Measurements from ENCODE around the gene ZNF358.

Gene ZNF358

DNA sequence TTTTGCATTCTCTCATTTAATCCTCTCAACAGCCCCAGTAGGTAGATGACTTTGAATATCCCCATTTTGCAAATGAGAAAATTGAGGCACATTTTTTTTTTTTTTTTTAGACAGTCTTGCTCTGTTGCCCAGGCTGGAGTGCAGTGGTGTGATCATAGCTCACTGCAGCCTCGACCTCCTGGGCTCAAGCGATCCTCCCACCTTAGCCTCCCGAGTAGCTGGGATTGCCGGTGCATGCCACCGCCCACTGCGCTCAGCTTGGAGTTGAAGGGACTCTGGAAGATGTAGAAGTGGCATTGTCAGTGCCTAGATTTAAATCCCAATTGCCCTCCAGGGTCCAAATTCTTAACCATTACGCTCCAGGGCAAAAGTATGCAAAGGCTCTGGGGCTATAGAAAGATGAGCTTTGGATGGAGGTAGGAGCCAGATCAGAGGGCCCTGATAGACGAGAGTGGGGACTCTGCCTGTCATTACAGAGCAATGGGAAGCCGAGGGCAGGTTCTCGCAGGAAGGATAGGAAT, 5.7 kb downstream of the ZNF358 start:
- Mint-ChIP-seq H3K36me3 (ENCODE audit: low read depth) (no peaks in the 10 kb centered on the region), H3K9me3 (no peaks in the 10 kb centered on the region), H3K27ac (peak overlapping the region; percentile 83), H3K27me3 (no peaks in the 10 kb centered on the region), H3K4me1 (peaks cover 18% of the 10 kb centered on the region), H3K4me3 (peak overlapping the region; percentile 79)
- ATAC-seq (no peak), DNase-seq (no peak)

DNA sequence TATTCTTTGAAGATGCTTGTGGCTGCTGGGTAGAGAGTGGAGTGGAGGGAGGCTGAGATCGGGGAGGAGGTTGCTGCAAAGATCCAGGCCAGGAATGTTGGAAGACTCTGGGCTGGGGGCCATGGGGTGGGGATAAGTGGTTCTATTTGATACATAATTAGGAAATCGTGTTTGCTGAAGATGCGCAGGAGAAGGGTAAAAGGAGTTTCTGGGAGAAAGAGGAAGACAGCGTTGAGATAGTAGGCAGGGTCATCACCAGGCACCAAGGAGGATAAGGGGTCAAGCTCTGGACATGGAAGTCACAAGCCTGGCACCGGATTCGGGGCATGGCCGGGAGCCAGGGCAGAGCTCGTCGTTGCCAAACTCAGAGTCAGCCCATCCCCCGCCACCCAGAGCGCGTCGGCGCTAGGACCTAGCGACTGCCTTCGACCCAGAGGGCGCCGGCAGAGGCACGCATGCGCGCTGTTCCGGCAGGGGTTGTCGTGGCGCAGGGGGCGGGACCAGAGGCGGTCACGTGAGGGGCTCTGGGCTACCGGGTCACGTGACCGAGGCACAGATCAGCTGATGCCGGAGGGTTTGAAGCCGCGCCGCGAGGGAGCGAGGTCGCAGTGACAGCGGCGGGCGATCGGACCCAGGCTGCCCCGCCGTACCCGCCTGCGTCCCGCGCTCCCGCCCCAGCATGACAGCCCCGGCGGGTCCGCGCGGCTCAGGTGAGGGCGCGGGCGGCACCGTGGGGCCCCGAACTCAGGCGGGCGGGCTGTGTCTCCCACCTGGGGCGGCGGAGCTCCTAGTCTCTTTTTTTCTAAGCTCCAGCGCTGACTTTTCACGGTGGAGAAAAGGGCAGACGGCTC, 6.4 kb downstream of the ZNF358 start, which contains the start of gene MCOLN1:
MCOLN1 (plus strand) TSS at position 553 of the 851 bp plus-strand sequence; CDS start at position 680, 127 bp downstream.
- Mint-ChIP-seq H3K36me3 (ENCODE audit: low read depth) (no peaks in the 10 kb centered on the region), H3K4me3 (peak within 1 kb of the TSS; percentile 79), H3K27me3 (no peaks in the 10 kb centered on the region), H3K27ac (peak within 1 kb of the TSS; percentile 83), H3K9me3 (no peaks in the 10 kb centered on the region), H3K4me1 (peaks cover 14% of the 10 kb centered on the region)
- ATAC-seq = peak; percentile 85
- DNase-seq = peak; percentile 100

DNA sequence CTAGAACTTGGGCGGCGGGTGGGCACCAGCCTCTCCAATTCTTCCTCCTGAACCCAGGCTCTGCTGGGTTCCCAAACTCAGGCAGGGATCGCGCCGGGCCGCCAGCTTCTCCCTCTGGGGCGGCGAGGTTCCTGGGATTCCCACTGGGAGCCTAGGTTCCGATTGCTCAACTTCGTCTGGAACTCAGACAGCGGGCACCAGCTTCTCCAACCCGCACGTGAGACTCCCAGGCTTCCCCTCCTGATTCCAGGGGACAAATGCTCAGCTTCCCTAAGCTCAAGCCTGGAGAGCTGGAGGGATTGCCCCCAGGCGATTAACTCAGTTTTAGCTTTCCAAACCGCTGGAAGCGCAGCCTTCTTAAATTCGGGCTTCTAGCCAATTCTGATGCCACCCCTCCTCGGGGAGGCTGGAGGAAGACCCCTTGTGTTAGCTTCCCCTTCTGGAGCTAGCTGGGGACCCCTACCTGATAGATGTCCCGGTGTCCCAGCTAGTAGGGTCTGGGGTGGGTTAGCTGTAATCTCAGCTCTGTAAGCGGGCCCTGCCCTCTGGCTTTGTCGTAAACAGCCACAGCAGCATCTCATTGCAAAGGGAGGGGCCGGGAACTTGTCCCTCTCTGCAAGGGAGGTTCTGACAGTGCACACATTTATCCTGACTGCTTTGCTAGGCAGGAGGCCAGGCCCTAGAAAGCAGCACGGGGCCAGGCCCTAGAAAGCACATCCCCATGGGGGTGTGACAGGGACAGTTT, 7.2 kb downstream of the ZNF358 start:
- no peaks in the 10 kb centered on the region for H3K27me3 Mint-ChIP-seq
- no peaks in the 10 kb centered on the region for H3K9me3 Mint-ChIP-seq
- no peak overlapping the region for H3K27ac Mint-ChIP-seq
- DNase-seq (no peak), ATAC-seq (no peak)
- no peaks in the 10 kb centered on the region for H3K36me3 Mint-ChIP-seq (ENCODE audit: low read depth)
- H3K4me3 Mint-ChIP-seq = peak overlapping the region; percentile 79
- H3K4me1 Mint-ChIP-seq = peaks cover 11% of the 10 kb centered on the region

DNA sequence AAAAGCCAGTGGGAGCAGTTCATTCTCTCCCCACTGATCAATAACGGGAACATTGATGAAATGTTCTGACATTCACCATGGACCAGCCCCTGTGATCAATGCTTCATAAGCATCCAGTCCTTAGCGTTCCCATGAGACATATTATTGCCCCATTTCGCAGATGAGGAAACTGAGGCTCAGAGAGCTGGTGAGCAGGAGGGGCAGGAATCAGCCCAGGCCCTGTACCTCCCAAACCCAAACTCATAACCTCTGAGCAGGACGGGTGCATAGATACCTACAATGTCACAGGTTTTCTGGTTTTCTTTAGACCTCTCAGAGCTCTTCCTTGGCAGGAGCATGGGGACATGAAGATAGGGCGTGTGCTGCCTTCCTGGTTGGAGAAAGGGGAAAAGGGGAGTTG, 8.6 kb downstream of the ZNF358 start:
- Mint-ChIP-seq H3K4me3 (no peak overlapping the region), H3K36me3 (ENCODE audit: low read depth) (peaks cover 3% of the 10 kb centered on the region), H3K9me3 (no peaks in the 10 kb centered on the region), H3K27me3 (no peaks in the 10 kb centered on the region), H3K4me1 (peaks cover 11% of the 10 kb centered on the region), H3K27ac (no peak overlapping the region)
- ATAC-seq (no peak), DNase-seq (no peak)

- no peak for ATAC-seq
- Mint-ChIP-seq H3K4me1 (peaks cover 11% of the 10 kb centered on the region), H3K27ac (no peak overlapping the region), H3K4me3 (no peak overlapping the region), H3K36me3 (ENCODE audit: low read depth) (peaks cover 3% of the 10 kb centered on the region), H3K27me3 (no peaks in the 10 kb centered on the region), H3K9me3 (no peaks in the 10 kb centered on the region)
- DNase-seq = no peak
Observed at GRCh38 chr19:7524992-7525739, 9.3 kb downstream of the ZNF358 start.

DNA sequence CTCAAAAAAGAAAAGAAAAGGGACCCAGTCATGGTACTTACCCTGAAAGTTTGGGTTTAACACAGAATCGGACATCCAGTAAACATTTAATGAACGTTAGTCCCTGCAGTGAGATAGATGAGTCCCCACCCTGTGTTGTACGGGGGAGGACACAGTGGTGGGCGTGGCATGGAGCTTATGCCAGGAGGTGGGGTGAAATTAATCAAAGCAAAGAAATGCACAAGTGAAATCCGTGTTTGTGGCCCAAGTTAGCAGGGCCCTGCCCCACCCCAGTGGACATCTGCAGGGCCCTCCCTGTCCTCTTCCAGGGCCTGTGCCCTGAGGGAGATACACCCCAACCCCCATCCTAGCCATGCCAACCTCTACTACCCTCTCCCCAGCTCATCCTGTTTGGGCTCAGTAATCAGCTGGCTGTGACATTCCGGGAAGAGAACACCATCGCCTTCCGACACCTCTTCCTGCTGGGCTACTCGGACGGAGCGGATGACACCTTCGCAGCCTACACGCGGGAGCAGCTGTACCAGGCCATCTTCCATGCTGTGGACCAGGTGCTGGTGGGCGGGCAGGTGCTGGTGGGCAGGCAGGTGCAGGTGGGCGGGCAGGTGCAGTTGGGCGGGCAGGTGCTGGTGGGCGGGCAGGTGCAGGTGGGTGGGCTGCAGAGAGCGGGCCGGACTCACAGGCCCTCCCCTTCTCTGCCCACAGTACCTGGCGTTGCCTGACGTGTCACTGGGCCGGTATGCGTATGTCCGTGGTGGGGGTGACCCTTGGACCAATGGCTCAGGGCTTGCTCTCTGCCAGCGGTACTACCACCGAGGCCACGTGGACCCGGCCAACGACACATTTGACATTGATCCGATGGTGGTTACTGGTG, 10.4 kb downstream of the ZNF358 start:
- H3K27ac Mint-ChIP-seq = no peak overlapping the region
- no peak overlapping the region for H3K4me3 Mint-ChIP-seq
- peaks cover 11% of the 10 kb centered on the region for H3K4me1 Mint-ChIP-seq
- no peaks in the 10 kb centered on the region for H3K27me3 Mint-ChIP-seq
- no peak for ATAC-seq
- H3K9me3 Mint-ChIP-seq = no peaks in the 10 kb centered on the region
- H3K36me3 Mint-ChIP-seq (ENCODE audit: low read depth) = peaks cover 3% of the 10 kb centered on the region
- DNase-seq = no peak

DNA sequence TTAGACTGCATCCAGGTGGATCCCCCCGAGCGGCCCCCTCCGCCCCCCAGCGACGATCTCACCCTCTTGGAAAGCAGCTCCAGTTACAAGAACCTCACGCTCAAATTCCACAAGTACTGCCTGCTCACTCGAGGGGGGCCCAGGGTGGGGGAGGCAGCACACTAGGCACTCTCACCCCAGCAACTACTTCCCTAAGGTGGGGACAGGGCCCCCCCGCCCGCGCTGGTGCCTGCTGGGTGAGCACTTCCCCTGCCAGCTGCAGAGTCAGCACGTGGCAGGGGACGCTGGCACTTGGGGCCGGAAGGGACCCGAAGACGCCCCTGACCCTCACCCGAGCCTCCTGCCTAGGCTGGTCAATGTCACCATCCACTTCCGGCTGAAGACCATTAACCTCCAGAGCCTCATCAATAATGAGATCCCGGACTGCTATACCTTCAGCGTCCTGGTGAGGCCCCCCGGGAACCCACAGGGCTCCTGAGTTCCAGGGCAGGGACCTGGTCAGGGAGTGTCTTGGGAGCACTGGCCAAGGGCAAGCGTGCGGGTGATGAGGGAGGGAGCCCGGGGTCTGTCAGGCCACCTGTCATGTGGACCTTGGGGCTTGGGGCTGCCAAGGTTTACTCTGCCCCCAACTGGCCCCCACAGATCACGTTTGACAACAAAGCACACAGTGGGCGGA, 11.8 kb downstream of the ZNF358 start:
- H3K27ac Mint-ChIP-seq = no peak overlapping the region
- H3K27me3 Mint-ChIP-seq = no peaks in the 10 kb centered on the region
- peaks cover 4% of the 10 kb centered on the region for H3K4me1 Mint-ChIP-seq
- ATAC-seq (no peak), DNase-seq (no peak)
- H3K9me3 Mint-ChIP-seq = no peaks in the 10 kb centered on the region
- no peak overlapping the region for H3K4me3 Mint-ChIP-seq
- peaks cover 4% of the 10 kb centered on the region for H3K36me3 Mint-ChIP-seq (ENCODE audit: low read depth)

DNA sequence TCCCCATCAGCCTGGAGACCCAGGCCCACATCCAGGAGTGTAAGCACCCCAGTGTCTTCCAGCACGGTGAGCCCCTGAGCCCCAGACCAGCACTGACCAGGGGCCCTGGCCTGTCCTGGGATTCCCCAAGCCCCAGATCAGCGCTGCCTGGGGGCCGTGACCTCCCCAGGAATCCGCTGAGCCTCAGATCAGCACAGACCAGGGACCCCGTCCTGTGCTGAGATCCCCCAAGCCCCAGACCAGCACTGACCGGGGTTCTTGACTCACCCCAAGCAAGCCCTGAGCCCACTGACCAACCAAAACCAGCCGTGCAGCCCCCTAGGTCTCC, 12.3 kb downstream of the ZNF358 start:
- no peaks in the 10 kb centered on the region for H3K27me3 Mint-ChIP-seq
- H3K4me3 Mint-ChIP-seq = no peak overlapping the region
- no peak overlapping the region for H3K27ac Mint-ChIP-seq
- peaks cover 6% of the 10 kb centered on the region for H3K4me1 Mint-ChIP-seq
- no peaks in the 10 kb centered on the region for H3K9me3 Mint-ChIP-seq
- ATAC-seq (no peak), DNase-seq (no peak)
- peaks cover 4% of the 10 kb centered on the region for H3K36me3 Mint-ChIP-seq (ENCODE audit: low read depth)

DNA sequence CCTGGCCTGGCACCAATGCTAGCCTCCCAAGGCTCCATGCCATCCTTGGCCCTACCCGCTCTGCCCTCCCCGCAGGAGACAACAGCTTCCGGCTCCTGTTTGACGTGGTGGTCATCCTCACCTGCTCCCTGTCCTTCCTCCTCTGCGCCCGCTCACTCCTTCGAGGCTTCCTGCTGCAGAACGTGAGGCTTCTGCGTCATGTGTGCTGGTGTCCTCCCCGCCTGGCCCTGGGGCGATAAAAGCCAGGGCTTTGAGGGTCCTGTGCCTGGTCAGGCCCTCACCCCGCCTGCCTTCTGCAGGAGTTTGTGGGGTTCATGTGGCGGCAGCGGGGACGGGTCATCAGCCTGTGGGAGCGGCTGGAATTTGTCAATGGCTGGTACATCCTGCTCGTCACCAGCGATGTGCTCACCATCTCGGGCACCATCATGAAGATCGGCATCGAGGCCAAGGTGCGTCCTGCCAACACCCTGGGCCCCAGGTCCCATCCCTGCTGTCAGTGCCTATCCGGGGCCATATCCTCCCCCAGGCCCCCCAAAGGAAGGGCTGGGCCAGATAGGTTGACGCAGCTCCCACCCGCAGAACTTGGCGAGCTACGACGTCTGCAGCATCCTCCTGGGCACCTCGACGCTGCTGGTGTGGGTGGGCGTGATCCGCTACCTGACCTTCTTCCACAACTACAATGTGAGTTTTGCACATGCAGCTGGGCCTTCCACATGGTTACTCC, 12.8 kb downstream of the ZNF358 start:
- Mint-ChIP-seq H3K27me3 (no peaks in the 10 kb centered on the region), H3K36me3 (ENCODE audit: low read depth) (peaks cover 4% of the 10 kb centered on the region), H3K27ac (no peak overlapping the region), H3K9me3 (no peaks in the 10 kb centered on the region), H3K4me3 (no peak overlapping the region), H3K4me1 (peaks cover 4% of the 10 kb centered on the region)
- DNase-seq (no peak), ATAC-seq (no peak)

- Mint-ChIP-seq H3K9me3 (no peaks in the 10 kb centered on the region), H3K4me3 (no peak overlapping the region), H3K4me1 (peaks cover 4% of the 10 kb centered on the region), H3K36me3 (ENCODE audit: low read depth) (peaks cover 4% of the 10 kb centered on the region), H3K27me3 (no peaks in the 10 kb centered on the region), H3K27ac (no peak overlapping the region)
- ATAC-seq = no peak
- no peak for DNase-seq
Observed at GRCh38 chr19:7529246-7529600, 13.3 kb downstream of the ZNF358 start.

DNA sequence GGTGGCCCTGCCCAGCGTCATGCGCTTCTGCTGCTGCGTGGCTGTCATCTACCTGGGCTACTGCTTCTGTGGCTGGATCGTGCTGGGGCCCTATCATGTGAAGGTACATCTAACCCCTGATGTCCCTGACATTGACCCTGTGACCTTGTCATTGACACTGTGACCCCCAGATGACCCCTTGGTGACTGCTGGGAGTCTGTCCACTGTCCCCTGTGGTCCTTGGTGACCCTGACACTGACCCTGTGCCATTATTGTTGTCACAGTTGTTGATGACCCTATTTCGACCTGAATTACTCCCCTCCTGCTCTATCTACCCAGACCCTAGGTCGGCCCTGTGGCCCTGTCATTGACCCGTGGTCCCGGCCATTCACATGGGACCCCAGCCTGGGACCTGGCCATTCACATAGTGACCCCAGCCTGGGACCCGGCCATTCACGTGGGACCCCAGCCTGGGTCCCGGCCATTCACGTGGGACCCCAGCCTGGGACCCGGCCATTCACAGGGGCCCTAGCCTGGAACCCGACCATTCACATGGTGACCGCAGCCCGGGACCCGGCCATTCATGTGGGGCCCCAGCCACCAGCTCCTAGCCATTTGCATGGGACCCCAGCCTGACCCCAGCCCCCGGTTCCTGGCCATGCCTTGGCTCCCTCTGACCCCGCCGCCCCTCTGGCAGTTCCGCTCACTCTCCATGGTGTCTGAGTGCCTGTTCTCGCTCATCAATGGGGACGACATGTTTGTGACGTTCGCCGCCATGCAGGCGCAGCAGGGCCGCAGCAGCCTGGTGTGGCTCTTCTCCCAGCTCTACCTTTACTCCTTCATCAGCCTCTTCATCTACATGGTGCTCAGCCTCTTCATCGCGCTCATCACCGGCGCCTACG, 13.9 kb downstream of the ZNF358 start:
- H3K27me3 Mint-ChIP-seq = no peaks in the 10 kb centered on the region
- H3K4me1 Mint-ChIP-seq = peaks cover 4% of the 10 kb centered on the region
- H3K4me3 Mint-ChIP-seq = no peak overlapping the region
- H3K27ac Mint-ChIP-seq = no peak overlapping the region
- H3K9me3 Mint-ChIP-seq = no peaks in the 10 kb centered on the region
- ATAC-seq (no peak), DNase-seq (no peak)
- peaks cover 4% of the 10 kb centered on the region for H3K36me3 Mint-ChIP-seq (ENCODE audit: low read depth)

- ATAC-seq (no peak), DNase-seq (no peak)
- no peaks in the 10 kb centered on the region for H3K9me3 Mint-ChIP-seq
- H3K4me1 Mint-ChIP-seq = peaks cover 16% of the 10 kb centered on the region
- peak overlapping the region; percentile 93 for H3K4me3 Mint-ChIP-seq
- no peaks in the 10 kb centered on the region for H3K27me3 Mint-ChIP-seq
- H3K36me3 Mint-ChIP-seq (ENCODE audit: low read depth) = peaks cover 8% of the 10 kb centered on the region
- peak overlapping the region; percentile 54 for H3K27ac Mint-ChIP-seq
Observed at GRCh38 chr19:7533281-7533885, 17.5 kb downstream of the ZNF358 start.
